GM19455 (cell line): ENCODE results near the gene ATG14.

Source experiments
- ATAC-seq: cut with Tn5 transposase; IDR thresholded peaks from one replicate; pipeline ENCODE4 v1.9.1; 2021; ENCODE audit not compliant: unreplicated experiment

ATG14 gene

GRCh38 chr14:55317542-55318306 is 93.9 kb downstream of the ATG14 start:
- ATAC-seq, result no peak

GRCh38 chr14:55316564-55316963 is 95.1 kb downstream of the ATG14 start:
- ATAC-seq, result no peak
